Heart left ventricle (tissue), 16 donors: Measurements from ENCODE around the gene VTI1B. TPM values are rescaled to one million over a fixed set of nuclear protein-coding genes. Genes with fewer than 3 reads are reported as not detected.
"Not testable (repeated sequence)": the region's sequence is repeated elsewhere in the genome, so short reads cannot be mapped to it uniquely, and the experiment has no call there.

Source experiments
- ATAC-seq, 4 donors: fragments of 200-7000 bp; cut with Tn5 transposase; one replicate each; pipeline ENCODE4 v1.9.1; 2020 to 2022; ENCODE audit warnings: moderate library complexity in 4 of 4, mild to moderate bottlenecking in 3 of 4, moderate number of reproducible peaks in 1 of 4
- DNase-seq, 5 donors: peaks; one replicate each; pipeline ENCODE4 v3.0.0-alpha.2; 2020
- H3K27ac ChIP-seq, 12 donors: fragments of 200-600 bp; sonication (generic) in 4 of 12; one replicate each; pipeline versions ENCODE4 v1.5.0 to v1.8.0; 2016 to 2022; ENCODE audit warnings: mild to moderate bottlenecking in 2 of 12
- H3K27me3 ChIP-seq, 9 donors: fragments of 200-600 bp; sonication (generic) in 2 of 9; one replicate each; pipeline versions ENCODE4 v1.5.1 to v1.8.0; 2016 to 2022; ENCODE audit warnings: mild to moderate bottlenecking in 3 of 9
- H3K36me3 ChIP-seq, 9 donors: fragments of 200-600 bp; sonication (generic) in 2 of 9; one replicate each; pipeline versions ENCODE4 v1.5.0 to v1.8.0; 2018 to 2022; ENCODE audit warnings: mild to moderate bottlenecking in 2 of 9
- H3K4me1 ChIP-seq, 12 donors: fragments of 200-600 bp; sonication (generic) in 4 of 12; one replicate each; pipeline versions ENCODE4 v1.5.0 to v1.8.0; 2016 to 2022; ENCODE audit warnings: mild to moderate bottlenecking in 3 of 12
- H3K4me3 ChIP-seq, 12 donors: fragments of 200-600 bp; sonication (generic) in 4 of 12; one replicate each; pipeline versions ENCODE4 v1.5.0 to v1.8.0; 2017 to 2022; ENCODE audit warnings: mild to moderate bottlenecking in 9 of 12, moderate library complexity in 4 of 12
- H3K9me3 ChIP-seq, 12 donors: fragments of 200-600 bp; sonication (generic) in 4 of 12; one replicate each; pipeline versions ENCODE4 v1.5.0 to v1.8.0; 2016 to 2022; ENCODE audit warnings: mild to moderate bottlenecking in 1 of 12
- CTCF ChIP-seq, 12 donors: fragments of 200-600 bp; sonication (generic) in 4 of 12; IDR thresholded peaks; one replicate each; pipeline versions ENCODE4 v1.5.0 to v1.8.0; 2018 to 2022; ENCODE audit warnings: antibody characterized with exemption in 12 of 12, mild to moderate bottlenecking in 5 of 12
- POLR2A ChIP-seq, 2 donors: fragments of 450-650 bp; IDR thresholded peaks; one replicate each; pipeline ENCODE4 v1.6.1; 2017; ENCODE audit warnings: antibody characterized with exemption in 2 of 2, mild to moderate bottlenecking in 2 of 2, moderate library complexity in 2 of 2
- WGBS, 4 donors: extraction: QIAGEN DNeasy Blood & Tissue Kit in 2 of 4; methylation state at CpG; one replicate each; pipeline versions ENCODE4 v1.1.5 to v1.1.7; 2013 to 2018; 5-methylcytosine and 5-hydroxymethylcytosine counted together
- intact Hi-C, 10 donors: fragments of 100-400 bp; cut with DNase I; formaldehyde crosslinking; loops; one replicate each; pipeline versions ENCODE4 v1.11.1 to v1.14.2; 2022
- polyA plus RNA-seq, 2 donors: library from polyadenylated mRNA; stranded (reverse); fragments of 200-250 nt; gene quantifications; one replicate each; pipeline ENCODE4 v1.2.3, GENCODE V29; 2013
- total RNA-seq, 9 donors: library from RNA; depleted of rRNA in 2 of 9; stranded (reverse); fragments of >200 nt in 2 of 9; fragmentation: NEBNext Ultra II Directional in 3 of 9; extraction: Animal tissue kit (Norgen Biotek cat#: 25700) in 3 of 9; gene quantifications; one replicate each; pipeline versions ENCODE4 v1.1.0 to v1.2.4, GENCODE V29; 2016 to 2023
- donor health status: ischemic (EF 13 %, LVEDD 7.1; RV severe dilation, severe dysfunction).
- donor health status: healthy with polysubstance abuse.
- donor health status: DM: no; HTN: yes; CAD: no.
- donor health status: DM: no; HTN: no; CAD: no.
- donor health status: ischemic (EF 25% LVEDD 6.9; RV normal size, moderate dysfunction).
- donor health status: ischemic (EF 25% LVEDD 5.7; RV mildly dilated, moderate dysfunction).
- donor health status: healthy.
- donor health status: DM: yes; HTN: yes; CAD: no.
- donor health status: ischemic (EF 35%, LVEDD 5.7; RV mildly dilated, moderate dysfunction).
- donor health status: nonischemic (EF 11% LVEDD 7.7; RV severe dilation, severe dysfunction).
- donor health status: DM: yes; HTN: yes; CAD: no.
- donor health status: PGD.
- donor health status: ischemic (EF 29% LVEDD 5.4; RV normal size, mild dysfunction).
- donor health status: nonischemic (EF 23%, LVEDD 6.1; RV moderate dilation, normal function).

VTI1B gene
- total and polyA plus RNA-seq, 11 donors = 78.5 to 143 (median 112) TPM

GRCh38 chr14:67705211-67705610, 30.8 kb upstream of the VTI1B start:
- ATAC-seq (no peak), DNase-seq (no peak)
- no peak for TF ChIP-seq POLR2A (IDR thresholded peaks at IDR 0.05)
- Histone ChIP-seq H3K27me3 (no peaks in the 10 kb centered on the region), H3K9me3 (peaks cover 0 to 10% (median 2%) of the 10 kb centered on the region in 12 donors), H3K4me3 (no peak overlapping the region), H3K27ac (no peak overlapping the region), H3K36me3 (no peaks in the 10 kb centered on the region), H3K4me1 (peaks cover 0 to 6% (median 0%) of the 10 kb centered on the region in 12 donors)
- WGBS, 4 donors = 64 to 74% (median 66%) methylated on average over 3 of the region's 3 CpGs
- intact Hi-C loops = loop anchor here in 7 of 10 donors (2.0 to 10.0 kb wide), 6 partner anchors 86 to 280 kb away; partner anchors contain the start of gene ARG2 (in 4 of the 7)

- DNase-seq = no peak
- intact Hi-C loops = loop anchor here (1.0 to 10.0 kb wide), 12 partner anchors 82 to 280 kb away; partner anchors contain the start of gene ARG2 (in 5 of the 10)
- H3K4me3 ChIP-seq = no peak overlapping the region
- H3K9me3 ChIP-seq = peaks cover 0 to 6% (median 0%) of the 10 kb centered on the region in 12 donors
- peaks cover 0 to 6% (median 0%) of the 10 kb centered on the region in 12 donors for H3K4me1 ChIP-seq
- TF ChIP-seq POLR2A (IDR thresholded peaks at IDR 0.05) (no peak), CTCF (IDR thresholded peaks at IDR 0.05) (peak; percentile 59 to 81 (median 70))
- H3K36me3 ChIP-seq = no peaks in the 10 kb centered on the region
- no peaks in the 10 kb centered on the region for H3K27me3 ChIP-seq
- 0% methylated on average over 3 of the region's 3 CpGs for WGBS, 4 donors
- H3K27ac ChIP-seq = no peak overlapping the region
- peak; percentile 58 to 85 (median 75) for ATAC-seq
Measured at GRCh38 chr14:67704484-67705089, 30.2 kb upstream of the VTI1B start.

- H3K4me3 ChIP-seq = no peak overlapping the region
- DNase-seq (no peak), ATAC-seq (no peak)
- H3K27ac ChIP-seq = no peak overlapping the region
- H3K9me3 ChIP-seq = peaks cover 0 to 6% (median 0%) of the 10 kb centered on the region in 12 donors
- no peaks in the 10 kb centered on the region for H3K27me3 ChIP-seq
- intact Hi-C loops = loop anchor here (1.0 to 10.0 kb wide), 12 partner anchors 82 to 279 kb away; partner anchors contain the start of gene ARG2 (in 5 of the 10)
- TF ChIP-seq CTCF (IDR thresholded peaks at IDR 0.05) (no peak), POLR2A (IDR thresholded peaks at IDR 0.05) (no peak)
- 41 to 52% (median 47%) methylated on average over 3 of the region's 3 CpGs for WGBS, 4 donors
- H3K36me3 ChIP-seq = no peaks in the 10 kb centered on the region
- H3K4me1 ChIP-seq = peaks cover 0 to 6% (median 0%) of the 10 kb centered on the region in 12 donors
Measured at GRCh38 chr14:67703997-67704396, 29.6 kb upstream of the VTI1B start.

- H3K9me3 ChIP-seq, H3K4me3 ChIP-seq, H3K27me3 ChIP-seq, ATAC-seq, H3K36me3 ChIP-seq, DNase-seq: not testable (repeated sequence)
- Histone ChIP-seq H3K4me1 (peaks cover 0 to 15% (median 0%) of the 10 kb centered on the region in 12 donors), H3K27ac (peak within 1 kb of the TSS in 1 of 12 donors; percentile 15)
- 86 to 94% (median 92%) methylated on average over 8 of the region's 8 CpGs for WGBS, 4 donors
- intact Hi-C loops = loop anchor here in 8 of 10 donors (5.0 to 10.0 kb wide), 8 partner anchors 79 to 277 kb away; partner anchors contain the start of gene ARG2 (in 2 of the 8)
Measured at GRCh38 chr14:67701492-67701891, 27.1 kb upstream of the VTI1B start, which contains the start of gene RDH12. TSS of gene RDH12 (plus strand) at chr14:67701886. CDS start at chr14:67722643, 20,757 bp downstream.

- ATAC-seq = no peak
- no peaks in the 10 kb centered on the region for H3K9me3 ChIP-seq
- 63 to 77% (median 72%) methylated on average over 1 of the region's 1 CpG for WGBS, 4 donors
Measured at GRCh38 chr14:67698179-67698578, 23.7 kb upstream of the VTI1B start.

More at GRCh38 chr14:67698179-67698578, 23.7 kb upstream of the VTI1B start:
- Histone ChIP-seq H3K27me3 (no peaks in the 10 kb centered on the region), H3K4me3 (no peak overlapping the region), H3K36me3 (peaks cover 0 to 1% (median 0%) of the 10 kb centered on the region in 9 donors), H3K27ac (no peak overlapping the region), H3K4me1 (peaks cover 0 to 30% (median 7%) of the 10 kb centered on the region in 12 donors)
- no peak for TF ChIP-seq CTCF (IDR thresholded peaks at IDR 0.05)
- TF ChIP-seq POLR2A (IDR thresholded peaks at IDR 0.05) = no peak
- DNase-seq = no peak
- intact Hi-C loops = loop anchor here in 2 of 10 donors (5.0 to 10.0 kb wide), 2 partner anchors 101 to 173 kb away; no protein-coding TSS in a partner anchor
